RWPE2 (cell line): ENCODE results near the gene RNF181.

Experiments
- ATAC-seq: fragments of 200-7000 bp; cut with Tn5 transposase; 3 replicates; pipeline ENCODE4 v1.9.1; 2021; ENCODE audit warnings: low read depth
- DNase-seq: peaks from one replicate; pipeline ENCODE4 v3.0.0-alpha.2; 2020; ENCODE audit warnings: low spot score
- H3K27ac ChIP-seq: fragments of 450-650 bp; 2 replicates; pipeline ENCODE4 v1.5.1; 2017; ENCODE audit warnings: mild to moderate bottlenecking; ENCODE audit not compliant: poor library complexity, severe bottlenecking
- H3K27me3 ChIP-seq: fragments of 250-450 bp; sonication (Bioruptor Pico); 2 replicates; pipeline ENCODE4 v1.5.1; 2021; ENCODE audit warnings: mild to moderate bottlenecking, moderate library complexity; ENCODE audit not compliant: insufficient read depth, poor library complexity, severe bottlenecking
- H3K36me3 ChIP-seq: fragments of 250-450 bp; sonication (Bioruptor Pico); 2 replicates; pipeline ENCODE4 v1.5.1; 2020; ENCODE audit warnings: low read depth, mild to moderate bottlenecking, moderate library complexity
- H3K4me1 ChIP-seq: fragments of 250-450 bp; sonication (Bioruptor Pico); 2 replicates; pipeline ENCODE4 v1.5.1; 2021; ENCODE audit warnings: mild to moderate bottlenecking, moderate library complexity; ENCODE audit not compliant: insufficient read depth, poor library complexity, severe bottlenecking
- H3K4me3 ChIP-seq: fragments of 250-450 bp; sonication (Bioruptor Pico); 2 replicates; pipeline ENCODE4 v1.5.1; 2021; ENCODE audit warnings: mild to moderate bottlenecking, moderate library complexity; ENCODE audit not compliant: severe bottlenecking
- H3K9me3 ChIP-seq: fragments of 250-450 bp; sonication (Bioruptor Pico); 2 replicates; pipeline ENCODE4 v1.5.1; 2021; ENCODE audit warnings: mild to moderate bottlenecking, moderate library complexity; ENCODE audit not compliant: severe bottlenecking
- CTCF ChIP-seq: fragments of 450-650 bp; IDR thresholded peaks from one replicate; pipeline ENCODE4 v1.5.1; 2017; ENCODE audit warnings: mild to moderate bottlenecking, moderate library complexity; ENCODE audit not compliant: poor library complexity, severe bottlenecking

Gene RNF181

GRCh38 chr2:85551698-85552678 is 43.6 kb upstream of the RNF181 start:
- ATAC-seq (peak; percentile 54), DNase-seq (no peak)
- Histone ChIP-seq H3K36me3 (peaks cover 81% of the 10 kb centered on the region), H3K4me3 (no peak overlapping the region), H3K27me3 (no peaks in the 10 kb centered on the region), H3K4me1 (peaks cover 9% of the 10 kb centered on the region), H3K9me3 (no peaks in the 10 kb centered on the region), H3K27ac (peak overlapping the region; percentile 86)
- peak; percentile 84 for TF ChIP-seq CTCF

GRCh38 chr2:85553184-85553583 is 42.4 kb upstream of the RNF181 start:
- no peak for ATAC-seq
- Histone ChIP-seq H3K4me3 (no peak overlapping the region), H3K27ac (no peak overlapping the region), H3K4me1 (peaks cover 9% of the 10 kb centered on the region), H3K36me3 (peaks cover 89% of the 10 kb centered on the region), H3K9me3 (no peaks in the 10 kb centered on the region), H3K27me3 (no peaks in the 10 kb centered on the region)
- no peak for TF ChIP-seq CTCF
- no peak for DNase-seq

- Histone ChIP-seq H3K4me3 (no peak overlapping the region), H3K4me1 (peaks cover 5% of the 10 kb centered on the region), H3K9me3 (no peaks in the 10 kb centered on the region), H3K27ac (no peak overlapping the region), H3K27me3 (no peaks in the 10 kb centered on the region), H3K36me3 (peaks cover 90% of the 10 kb centered on the region)
- DNase-seq, result no peak
- TF ChIP-seq CTCF, result no peak
- no peak for ATAC-seq
Measured at GRCh38 chr2:85554980-85555612, 40.4 kb upstream of the RNF181 start.

GRCh38 chr2:85557130-85557529 is 38.4 kb upstream of the RNF181 start:
- ATAC-seq (no peak), DNase-seq (no peak)
- H3K27me3 ChIP-seq, result no peaks in the 10 kb centered on the region
- TF ChIP-seq CTCF, result no peak
- H3K9me3 ChIP-seq, result no peaks in the 10 kb centered on the region
- H3K4me3 ChIP-seq, result no peak overlapping the region
- H3K36me3 ChIP-seq, result peaks cover 70% of the 10 kb centered on the region
- H3K27ac ChIP-seq, result no peak overlapping the region
- no peaks in the 10 kb centered on the region for H3K4me1 ChIP-seq
